Mesothelial cell of epicardium (in vitro differentiated cells): ENCODE measurements around the gene NYAP2. TPM values are rescaled to one million over a fixed set of nuclear protein-coding genes. Genes with fewer than 3 reads are reported as not detected.

Source experiments
- DNase-seq, 2 experiments: peaks; one replicate each; pipeline ENCODE4 v3.0.0; 2021; ENCODE audit warnings: low spot score in 2 of 2; ENCODE audit not compliant: unreplicated experiment in 2 of 2
- H3K27ac Mint-ChIP-seq: 2 replicates; pipeline ENCODE4 v1.8.0; 2021; ENCODE audit warnings: mixed read lengths
- H3K27me3 Mint-ChIP-seq: 2 replicates; pipeline ENCODE4 v1.8.0; 2021; ENCODE audit warnings: low read depth, mixed read lengths
- H3K36me3 Mint-ChIP-seq: 2 replicates; pipeline ENCODE4 v1.8.0; 2021; ENCODE audit warnings: mixed read lengths
- H3K4me1 Mint-ChIP-seq: 2 replicates; pipeline ENCODE4 v1.8.0; 2021; ENCODE audit warnings: mixed read lengths
- H3K4me3 Mint-ChIP-seq: 2 replicates; pipeline ENCODE4 v1.8.0; 2021; ENCODE audit warnings: mild to moderate bottlenecking, moderate library complexity, mixed read lengths
- H3K9me3 Mint-ChIP-seq: 2 replicates; pipeline ENCODE4 v1.8.0; 2021; ENCODE audit warnings: mixed read lengths
- total RNA-seq: library from RNA; stranded (reverse); gene quantifications from 3 replicates; pipeline ENCODE4 v1.2.1, GENCODE V29; 2021
- TF ChIP-seq, protein P1 (sequence below): fragments of 200-600 bp; sonication (generic); IDR thresholded peaks from one replicate; pipeline ENCODE4 v1.5.0; 2021; ENCODE audit warnings: antibody characterized with exemption; ENCODE audit not compliant: unreplicated experiment

The NYAP2 gene
- total RNA-seq, 1 donor from 2014 or later = not detected

DNA sequence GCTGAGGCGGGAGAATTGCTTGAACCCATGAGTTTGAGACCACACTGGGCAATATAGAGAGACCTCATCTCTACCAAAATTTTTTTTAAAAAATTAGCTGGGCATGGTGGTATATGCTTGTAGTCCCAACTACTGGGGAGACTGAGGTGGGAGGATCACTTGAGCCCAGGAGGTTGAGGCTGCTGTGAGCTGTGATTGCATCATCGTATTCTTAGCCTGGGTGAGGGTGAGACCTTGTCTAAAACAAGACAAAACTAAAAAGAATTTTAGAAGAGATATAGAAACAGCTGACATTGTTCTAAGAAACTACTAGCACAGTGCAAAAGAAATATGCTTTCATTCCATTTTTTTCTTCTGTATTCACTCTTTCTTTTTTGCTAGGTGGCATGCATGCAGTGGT is 298.4 kb downstream of the NYAP2 start:
- TF ChIP-seq, protein P1, sequence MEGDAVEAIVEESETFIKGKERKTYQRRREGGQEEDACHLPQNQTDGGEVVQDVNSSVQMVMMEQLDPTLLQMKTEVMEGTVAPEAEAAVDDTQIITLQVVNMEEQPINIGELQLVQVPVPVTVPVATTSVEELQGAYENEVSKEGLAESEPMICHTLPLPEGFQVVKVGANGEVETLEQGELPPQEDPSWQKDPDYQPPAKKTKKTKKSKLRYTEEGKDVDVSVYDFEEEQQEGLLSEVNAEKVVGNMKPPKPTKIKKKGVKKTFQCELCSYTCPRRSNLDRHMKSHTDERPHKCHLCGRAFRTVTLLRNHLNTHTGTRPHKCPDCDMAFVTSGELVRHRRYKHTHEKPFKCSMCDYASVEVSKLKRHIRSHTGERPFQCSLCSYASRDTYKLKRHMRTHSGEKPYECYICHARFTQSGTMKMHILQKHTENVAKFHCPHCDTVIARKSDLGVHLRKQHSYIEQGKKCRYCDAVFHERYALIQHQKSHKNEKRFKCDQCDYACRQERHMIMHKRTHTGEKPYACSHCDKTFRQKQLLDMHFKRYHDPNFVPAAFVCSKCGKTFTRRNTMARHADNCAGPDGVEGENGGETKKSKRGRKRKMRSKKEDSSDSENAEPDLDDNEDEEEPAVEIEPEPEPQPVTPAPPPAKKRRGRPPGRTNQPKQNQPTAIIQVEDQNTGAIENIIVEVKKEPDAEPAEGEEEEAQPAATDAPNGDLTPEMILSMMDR = no peak

More for the DNA sequence above, 298.4 kb downstream of the NYAP2 start:
- Mint-ChIP-seq H3K36me3 (no peaks in the 10 kb centered on the region), H3K27ac (no peak overlapping the region), H3K9me3 (no peaks in the 10 kb centered on the region), H3K4me3 (no peak overlapping the region), H3K27me3 (no peaks in the 10 kb centered on the region), H3K4me1 (no peaks in the 10 kb centered on the region)
- DNase-seq = no peak
